Activated naive CD4-positive, alpha-beta T cell treated with anti-CD3 and anti-CD28 coated beads, Interleukin-2, amount 50 U/mL, for 16 hours (primary cell): ENCODE data around the gene AOPEP.

Experiments
- DNase-seq: peaks from one replicate; pipeline ENCODE4 v3.0.0-alpha.2; 2020

Gene AOPEP

GRCh38 chr9:94717761-94718160, 8.7 kb upstream of the AOPEP start:
- no peak for DNase-seq

- DNase-seq, result no peak
Measured at GRCh38 chr9:94718936-94719335, 7.6 kb upstream of the AOPEP start.

- no peak for DNase-seq
Measured at GRCh38 chr9:94719878-94720277, 6.6 kb upstream of the AOPEP start.

GRCh38 chr9:94720846-94721549, 5.5 kb upstream of the AOPEP start:
- no peak for DNase-seq

- DNase-seq, result no peak
Measured at GRCh38 chr9:94721754-94722153, 4.7 kb upstream of the AOPEP start.

GRCh38 chr9:94725293-94725692, 1.2 kb upstream of the AOPEP start:
- no peak for DNase-seq

- DNase-seq, result no peak
Measured at GRCh38 chr9:94728719-94729118, 2.2 kb downstream of the AOPEP start.

- DNase-seq, result no peak
Measured at GRCh38 chr9:94729199-94729598, 2.7 kb downstream of the AOPEP start.

GRCh38 chr9:94734054-94734754, 7.7 kb downstream of the AOPEP start:
- DNase-seq, result no peak

- no peak for DNase-seq
Measured at GRCh38 chr9:94736759-94737158, 10.3 kb downstream of the AOPEP start.

- DNase-seq, result no peak
Measured at GRCh38 chr9:94740145-94740840, 13.8 kb downstream of the AOPEP start.

- DNase-seq, result no peak
Measured at GRCh38 chr9:94741866-94742265, 15.4 kb downstream of the AOPEP start.

- DNase-seq, result no peak
Measured at GRCh38 chr9:94743035-94743954, 16.8 kb downstream of the AOPEP start.

GRCh38 chr9:94745806-94746540, 19.5 kb downstream of the AOPEP start:
- DNase-seq, result no peak

- no peak for DNase-seq
Measured at GRCh38 chr9:94746541-94747370, 20.3 kb downstream of the AOPEP start.

GRCh38 chr9:94754976-94755475, 28.5 kb downstream of the AOPEP start:
- DNase-seq, result no peak

GRCh38 chr9:94757158-94757557, 30.7 kb downstream of the AOPEP start:
- no peak for DNase-seq

- DNase-seq, result no peak
Measured at GRCh38 chr9:94758031-94758430, 31.5 kb downstream of the AOPEP start.

- no peak for DNase-seq
Measured at GRCh38 chr9:94758880-94759279, 32.4 kb downstream of the AOPEP start.

- DNase-seq, result no peak
Measured at GRCh38 chr9:94760010-94760409, 33.5 kb downstream of the AOPEP start.

GRCh38 chr9:94760660-94761059, 34.2 kb downstream of the AOPEP start:
- no peak for DNase-seq
